Dermis blood vessel endothelial cell (primary cell): ENCODE measurements around the gene ADH5. TPM values are rescaled to one million over a fixed set of nuclear protein-coding genes. Genes with fewer than 3 reads are reported as not detected.
"Not testable (repeated sequence)": the region's sequence is repeated elsewhere in the genome, so short reads cannot be mapped to it uniquely, and the experiment has no call there.

ENCODE experiments used
- DNase-seq: peaks from one replicate; pipeline ENCODE4 v3.0.0; 2010
- total RNA-seq: library from RNA; depleted of rRNA; stranded (reverse); fragments of >200 nt; gene quantifications from 2 replicates; pipeline ENCODE4 v1.2.3, GENCODE V29; 2014

The ADH5 gene
- total RNA-seq, 1 donor from 2014 or later: 69.8 TPM

- DNase-seq: no peak
Measured at GRCh38 chr4:99028187-99028586, 60.4 kb downstream of the ADH5 start.

- no peak for DNase-seq
Measured at GRCh38 chr4:99027304-99027703, 61.3 kb downstream of the ADH5 start.

GRCh38 chr4:99025506-99025905, 63.1 kb downstream of the ADH5 start:
- no peak for DNase-seq

- no peak for DNase-seq
Measured at GRCh38 chr4:99024481-99025275, 63.9 kb downstream of the ADH5 start.

GRCh38 chr4:99023800-99024251, 64.8 kb downstream of the ADH5 start:
- not testable (repeated sequence) for DNase-seq

GRCh38 chr4:99022566-99022965, 66.0 kb downstream of the ADH5 start:
- no peak for DNase-seq

GRCh38 chr4:99021386-99021785, 67.2 kb downstream of the ADH5 start:
- DNase-seq: no peak

Other genes with a start within 250 kb of the ADH5 start
- 236 and 274 TPM in 2 replicates for gene EIF4E, start 159.7 kb downstream of the ADH5 start, total RNA-seq
- gene METAP1, start 93.1 kb downstream of the ADH5 start, total RNA-seq: 24.7 and 37.3 TPM in 2 replicates
- gene ADH4, start 55.5 kb upstream of the ADH5 start, total RNA-seq: not detected in 2 replicates
- not detected in 2 replicates for gene ADH6, start 130.5 kb upstream of the ADH5 start, total RNA-seq
- gene ADH1A, start 202.2 kb upstream of the ADH5 start, total RNA-seq: not detected in 2 replicates
- gene ADH1B, start 232.6 kb upstream of the ADH5 start, total RNA-seq: not detected in 2 replicates